Measurements from ENCODE around the gene ELP6. TPM values are rescaled to one million over a fixed set of nuclear protein-coding genes. Genes with fewer than 3 reads are reported as not detected.
"Not testable (repeated sequence)": the region's sequence is repeated elsewhere in the genome, so short reads cannot be mapped to it uniquely, and the experiment has no call there.

ELP6 gene
- total RNA-seq, 1 donor from 2014 or later: 60.4 TPM

- TF ChIP-seq CTCF (conservative IDR thresholded peaks at IDR 0.05): no peak
- H3K9me3 Mint-ChIP-seq: no peaks in the 10 kb centered on the region
- H3K27ac Mint-ChIP-seq (ENCODE audit: unreplicated experiment): peak overlapping the region; percentile 27
- H3K4me1 Mint-ChIP-seq: no peaks in the 10 kb centered on the region
- H3K36me3 Mint-ChIP-seq (ENCODE audit: low read depth): peaks cover 2% of the 10 kb centered on the region
- H3K27me3 Mint-ChIP-seq (ENCODE audit: low read depth): no peaks in the 10 kb centered on the region
- no peak overlapping the region for H3K4me3 Mint-ChIP-seq
- DNase-seq (ENCODE audit: low read depth, low spot score): no peak
Measured at GRCh38 chr3:47491186-47491585, 22.3 kb downstream of the ELP6 start.

GRCh38 chr3:47487265-47487664 lies 26.2 kb downstream of the ELP6 start:
- DNase-seq (ENCODE audit: low read depth, low spot score): no peak
- Mint-ChIP-seq H3K9me3 (peaks cover 3% of the 10 kb centered on the region), H3K36me3 (ENCODE audit: low read depth) (peaks cover 4% of the 10 kb centered on the region), H3K4me1 (peaks cover 6% of the 10 kb centered on the region), H3K27ac (ENCODE audit: unreplicated experiment) (no peak overlapping the region), H3K4me3 (no peak overlapping the region), H3K27me3 (ENCODE audit: low read depth) (no peaks in the 10 kb centered on the region)
- no peak for TF ChIP-seq CTCF (conservative IDR thresholded peaks at IDR 0.05)

GRCh38 chr3:47485812-47486211 lies 27.7 kb downstream of the ELP6 start:
- no peaks in the 10 kb centered on the region for H3K27me3 Mint-ChIP-seq (ENCODE audit: low read depth)

GRCh38 chr3:47482366-47482765 lies 31.1 kb downstream of the ELP6 start:
- no peaks in the 10 kb centered on the region for H3K27me3 Mint-ChIP-seq (ENCODE audit: low read depth)
- H3K27ac Mint-ChIP-seq (ENCODE audit: unreplicated experiment): no peak overlapping the region
- DNase-seq (ENCODE audit: low read depth, low spot score): no peak

More at GRCh38 chr3:47485812-47486211, 27.7 kb downstream of the ELP6 start:
- no peak for TF ChIP-seq CTCF (conservative IDR thresholded peaks at IDR 0.05)
- Mint-ChIP-seq H3K4me1 (peaks cover 14% of the 10 kb centered on the region), H3K4me3 (no peak overlapping the region), H3K36me3 (ENCODE audit: low read depth) (peaks cover 4% of the 10 kb centered on the region), H3K9me3 (peaks cover 3% of the 10 kb centered on the region), H3K27ac (ENCODE audit: unreplicated experiment) (no peak overlapping the region)
- no peak for DNase-seq (ENCODE audit: low read depth, low spot score)

GRCh38 chr3:47481763-47482162 lies 31.7 kb downstream of the ELP6 start:
- H3K4me1 Mint-ChIP-seq: peaks cover 18% of the 10 kb centered on the region
- not testable (repeated sequence) for H3K27ac Mint-ChIP-seq (ENCODE audit: unreplicated experiment); H3K9me3 Mint-ChIP-seq; H3K36me3 Mint-ChIP-seq (ENCODE audit: low read depth); H3K4me3 Mint-ChIP-seq; DNase-seq (ENCODE audit: low read depth, low spot score); H3K27me3 Mint-ChIP-seq (ENCODE audit: low read depth)

More at GRCh38 chr3:47482366-47482765, 31.1 kb downstream of the ELP6 start:
- Mint-ChIP-seq H3K4me1 (peaks cover 18% of the 10 kb centered on the region), H3K9me3 (peaks cover 3% of the 10 kb centered on the region), H3K4me3 (no peak overlapping the region), H3K36me3 (ENCODE audit: low read depth) (peaks cover 4% of the 10 kb centered on the region)
- no peak for TF ChIP-seq CTCF (conservative IDR thresholded peaks at IDR 0.05)

GRCh38 chr3:47480267-47480666 lies 33.2 kb downstream of the ELP6 start:
- not testable (repeated sequence) for H3K27me3 Mint-ChIP-seq (ENCODE audit: low read depth); H3K36me3 Mint-ChIP-seq (ENCODE audit: low read depth); H3K4me3 Mint-ChIP-seq; H3K9me3 Mint-ChIP-seq; H3K27ac Mint-ChIP-seq (ENCODE audit: unreplicated experiment); DNase-seq (ENCODE audit: low read depth, low spot score)
- H3K4me1 Mint-ChIP-seq: peaks cover 19% of the 10 kb centered on the region

GRCh38 chr3:47479826-47480160 lies 33.7 kb downstream of the ELP6 start:
- no peak overlapping the region for H3K27ac Mint-ChIP-seq (ENCODE audit: unreplicated experiment)
- no peak for DNase-seq (ENCODE audit: low read depth, low spot score)
- H3K9me3 Mint-ChIP-seq: no peaks in the 10 kb centered on the region

More at GRCh38 chr3:47479826-47480160, 33.7 kb downstream of the ELP6 start:
- H3K36me3 Mint-ChIP-seq (ENCODE audit: low read depth): no peaks in the 10 kb centered on the region
- peaks cover 23% of the 10 kb centered on the region for H3K4me1 Mint-ChIP-seq
- no peaks in the 10 kb centered on the region for H3K27me3 Mint-ChIP-seq (ENCODE audit: low read depth)
- no peak for TF ChIP-seq CTCF (conservative IDR thresholded peaks at IDR 0.05)
- no peak overlapping the region for H3K4me3 Mint-ChIP-seq

All from neural crest cell (in vitro differentiated cells).